Body of pancreas (tissue), 4 donors: ENCODE data around the gene MRTFA. TPM values are rescaled to one million over a fixed set of nuclear protein-coding genes. Genes with fewer than 3 reads are reported as not detected.
A peak's percentile ranks its signal among the peaks of the same experiment; 100 is the strongest.

Experiments used
- ATAC-seq: fragments of 150-250 bp; one replicate; pipeline ENCODE4 v1.9.1; 2016
- DNase-seq, 4 donors: peaks; one replicate each; pipeline ENCODE4 v3.0.0-alpha.2; 2019
- H3K27ac ChIP-seq, 4 donors: fragments of 200-600 bp; sonication (generic); 1 replicate in 3 of 4; 2 replicates in 1 of 4; pipeline versions ENCODE4 v1.5.1 to v1.6.1; 2016 to 2019; ENCODE audit warnings: mild to moderate bottlenecking in 1 of 4, mixed read lengths in 1 of 4, moderate library complexity in 1 of 4
- H3K27me3 ChIP-seq, 2 donors: fragments of 200-600 bp; sonication (generic); one replicate each; pipeline ENCODE4 v1.6.0; 2016; ENCODE audit warnings: mild to moderate bottlenecking in 1 of 2
- H3K36me3 ChIP-seq, 2 donors: fragments of 200-600 bp; sonication (generic); replicated peaks in 1 of 2; 2 replicates each; pipeline ENCODE4 v1.5.1; 2016; ENCODE audit warnings: low read depth in 2 of 2; ENCODE audit not compliant: insufficient read depth in 1 of 2
- H3K4me1 ChIP-seq: fragments of 200-600 bp; sonication (generic); one replicate; pipeline ENCODE4 v1.6.0; 2016
- H3K4me3 ChIP-seq, 2 donors: fragments of 200-600 bp; sonication (generic); 1 replicate in 1 of 2; 2 replicates in 1 of 2; pipeline ENCODE4 v1.5.1; 2016 to 2019
- H3K9me3 ChIP-seq, 3 donors: fragments of 200-600 bp; sonication (generic); 1 replicate in 2 of 3; 2 replicates in 1 of 3; pipeline ENCODE4 v1.5.1; 2016
- CTCF ChIP-seq, 7 experiments: fragments of 450-650 bp in 4 of 7; fragments of 200-600 bp in 3 of 7; sonication (generic) in 3 of 7; IDR thresholded peaks; one replicate each; pipeline ENCODE4 v1.5.1; 2016 to 2019; ENCODE audit warnings: antibody characterized with exemption in 7 of 7
- POLR2A ChIP-seq, 3 donors: fragments of 450-650 bp; IDR thresholded peaks; one replicate each; pipeline ENCODE4 v1.6.1; 2016; ENCODE audit warnings: antibody characterized with exemption in 3 of 3, mild to moderate bottlenecking in 2 of 3
- WGBS, 2 donors: methylation state at CpG; one replicate each; pipeline ENCODE4 v1.1.5; 2017; 5-methylcytosine and 5-hydroxymethylcytosine counted together
- intact Hi-C: fragments of 100-400 bp; cut with DNase I; formaldehyde crosslinking; loops from one replicate; pipeline ENCODE4 v1.15.1; 2023
- total RNA-seq, 2 donors: library from RNA; depleted of rRNA; stranded (reverse); fragments of >200 nt; gene quantifications; one replicate each; pipeline ENCODE4 v1.1.0, GENCODE V29; 2016

Gene MRTFA
- total RNA-seq, 2 donors from 2014 or later: 47.0 to 71.5 TPM

- Histone ChIP-seq H3K27me3 (no peaks in the 10 kb centered on the region), H3K4me1 (peaks cover 37% of the 10 kb centered on the region), H3K4me3 (no peak overlapping the region), H3K27ac (peak overlapping the region in 1 of 4 donors; percentile 6), H3K9me3 (no peaks in the 10 kb centered on the region), H3K36me3 (no peaks in the 10 kb centered on the region)
- ATAC-seq (no peak), DNase-seq (no peak)
- WGBS, 2 donors: 58 to 59% methylated on average over 2 of the region's 2 CpGs
- intact Hi-C loops: no loop called here
- no peak for TF ChIP-seq POLR2A (IDR thresholded peaks at IDR 0.05)
- TF ChIP-seq CTCF (IDR thresholded peaks at IDR 0.05): no peak
These were observed 100.9 kb downstream of the MRTFA start for GRCh38 chr22:40535642-40536041.

GRCh38 chr22:40535189-40535512 is 101.4 kb downstream of the MRTFA start:
- DNase-seq (no peak), ATAC-seq (no peak)
- no peaks in the 10 kb centered on the region for H3K9me3 ChIP-seq
- intact Hi-C loops: no loop called here
- TF ChIP-seq POLR2A (IDR thresholded peaks at IDR 0.05) (no peak), CTCF (IDR thresholded peaks at IDR 0.05) (no peak)
- no peak overlapping the region for H3K4me3 ChIP-seq
- no peaks in the 10 kb centered on the region for H3K27me3 ChIP-seq
- whole genome bisulfite sequencing, 2 donors: 70 to 75% methylated on average over 2 of the region's 2 CpGs
- no peaks in the 10 kb centered on the region for H3K36me3 ChIP-seq
- H3K4me1 ChIP-seq: peaks cover 37% of the 10 kb centered on the region
- peak overlapping the region in 2 of 4 donors; percentile 36 to 60 for H3K27ac ChIP-seq

- ATAC-seq (peak; percentile 27), DNase-seq (peak in 1 of 4 donors; percentile 32)
- WGBS, 2 donors: 32 to 42% methylated on average over 6 of the region's 6 CpGs
- Histone ChIP-seq H3K27me3 (no peaks in the 10 kb centered on the region), H3K27ac (peak overlapping the region in 2 of 4 donors; percentile 36 to 60), H3K4me1 (peaks cover 37% of the 10 kb centered on the region), H3K9me3 (no peaks in the 10 kb centered on the region), H3K4me3 (no peak overlapping the region), H3K36me3 (no peaks in the 10 kb centered on the region)
- TF ChIP-seq CTCF (IDR thresholded peaks at IDR 0.05) (no peak), POLR2A (IDR thresholded peaks at IDR 0.05) (no peak)
- intact Hi-C loops: no loop called here
These were observed 101.9 kb downstream of the MRTFA start for GRCh38 chr22:40534379-40535188.

- TF ChIP-seq POLR2A (IDR thresholded peaks at IDR 0.05) (no peak), CTCF (IDR thresholded peaks at IDR 0.05) (no peak)
- H3K27ac ChIP-seq: peak overlapping the region in 2 of 4 donors; percentile 36 to 60
- H3K36me3 ChIP-seq: no peaks in the 10 kb centered on the region
- H3K4me1 ChIP-seq: peaks cover 37% of the 10 kb centered on the region
- H3K4me3 ChIP-seq: no peak overlapping the region
- intact Hi-C loops: no loop called here
- DNase-seq: peak in 1 of 4 donors; percentile 16
- peak; percentile 40 for ATAC-seq
- no peaks in the 10 kb centered on the region for H3K9me3 ChIP-seq
- WGBS, 2 donors: 15 to 25% methylated on average over 4 of the region's 4 CpGs
- no peaks in the 10 kb centered on the region for H3K27me3 ChIP-seq
These were observed 102.7 kb downstream of the MRTFA start for GRCh38 chr22:40533712-40534378.
